H1 (cell line): Measurements from ENCODE around the gene ZNF213. TPM values are rescaled to one million over a fixed set of nuclear protein-coding genes. Genes with fewer than 3 reads are reported as not detected.
A peak's percentile ranks its signal among the peaks of the same experiment; 100 is the strongest.

Experiments
- CTCF ChIA-PET: fragments of 300-600 bp; sonication (Branson Sonifier 250); formaldehyde crosslinking; loops from one replicate; lab custom pipeline; 2021; ENCODE audit not compliant: partially characterized antibody; lab: Charles Lee
- POLR2A ChIA-PET: fragments of 300-600 bp; sonication (Branson Sonifier 250); formaldehyde crosslinking; loops from one replicate; lab custom pipeline; 2021; ENCODE audit warnings: inconsistent platforms; ENCODE audit not compliant: partially characterized antibody; lab: Charles Lee
- DNase-seq, 2 experiments: peaks; one replicate each; pipeline versions ENCODE4 v3.0.0 to v3.0.0-alpha.2; 2010 to 2022; ENCODE audit warnings: low spot score in 2 of 2, low read depth in 1 of 2, mixed read lengths in 1 of 2
- FAIRE-seq: peaks from 2 replicates; lab custom pipeline; 2011; peaks lifted over from hg19 to GRCh38; lab: Jason Lieb, UNC
- H2AFZ ChIP-seq: 2 replicates; pipeline ENCODE4 v1.8.1; 2012; ENCODE audit warnings: low read length, inconsistent platforms
- H2AK5ac ChIP-seq: 2 replicates; pipeline ENCODE4 v1.6.1; 2013; ENCODE audit warnings: low read depth, low read length
- H2BK120ac ChIP-seq: replicated peaks from 2 replicates; pipeline ENCODE3; 2013; ENCODE audit warnings: low read depth, low read length, inconsistent platforms
- H2BK12ac ChIP-seq: 2 replicates; pipeline ENCODE4 v1.6.1; 2013; ENCODE audit warnings: low read depth, low read length
- H2BK15ac ChIP-seq: 2 replicates; pipeline ENCODE4 v1.6.1; 2013; ENCODE audit warnings: low read length
- H2BK20ac ChIP-seq: 2 replicates; pipeline ENCODE4 v1.6.1; 2013; ENCODE audit warnings: low read length
- H2BK5ac ChIP-seq: 2 replicates; pipeline ENCODE4 v1.6.1; 2013; ENCODE audit warnings: low read depth, low read length
- H3K14ac ChIP-seq: 2 replicates; pipeline ENCODE4 v1.6.1; 2013; ENCODE audit warnings: inconsistent platforms; ENCODE audit not compliant: insufficient read length
- H3K18ac ChIP-seq: 2 replicates; pipeline ENCODE4 v1.6.1; 2013; ENCODE audit warnings: low read length; ENCODE audit errors: extremely low read depth
- H3K23ac ChIP-seq: 2 replicates; pipeline ENCODE4 v1.6.1; 2013; ENCODE audit warnings: inconsistent platforms; ENCODE audit not compliant: insufficient read length
- H3K23me2 ChIP-seq: 2 replicates; pipeline ENCODE4 v1.6.1; 2013; ENCODE audit warnings: low read depth, low read length
- H3K27ac ChIP-seq: 2 replicates; pipeline ENCODE4 v1.6.1; 2011; ENCODE audit warnings: low read depth, low read length, inconsistent platforms
- H3K27me3 ChIP-seq, 4 experiments: replicated peaks in 1 of 4; 1 replicate in 1 of 4; 2 replicates in 3 of 4; pipeline versions ENCODE4 v1.6.1 to v1.8.1; 2011 to 2013; ENCODE audit warnings: low read length in 3 of 4, mild to moderate bottlenecking in 3 of 4, inconsistent platforms in 2 of 4, mixed read lengths in 2 of 4, moderate library complexity in 1 of 4; ENCODE audit not compliant: control insufficient read depth in 3 of 4, insufficient read depth in 3 of 4; ENCODE audit errors: extremely low read depth in 1 of 4
- H3K36me3 ChIP-seq, 4 experiments: 2 replicates each; pipeline versions ENCODE4 v1.6.1 to v1.8.1; 2011 to 2013; ENCODE audit warnings: mild to moderate bottlenecking in 4 of 4, low read length in 3 of 4, moderate library complexity in 2 of 4, control low read depth in 1 of 4, inconsistent platforms in 1 of 4; ENCODE audit not compliant: insufficient read depth in 4 of 4, control insufficient read depth in 2 of 4
- H3K4ac ChIP-seq: replicated peaks from 2 replicates; pipeline ENCODE3; 2013; ENCODE audit warnings: low read length, low read depth, mixed read lengths, inconsistent platforms; ENCODE audit not compliant: insufficient read length
- H3K4me1 ChIP-seq, 4 experiments: replicated peaks in 1 of 4; 1 replicate in 1 of 4; 2 replicates in 3 of 4; pipeline versions ENCODE4 v1.6.1 to v1.8.1; 2011 to 2013; ENCODE audit warnings: low read length in 3 of 4, inconsistent platforms in 2 of 4, mixed read lengths in 1 of 4; ENCODE audit not compliant: insufficient read depth in 4 of 4, control insufficient read depth in 3 of 4
- H3K4me2 ChIP-seq, 2 experiments: 2 replicates each; pipeline versions ENCODE4 v1.6.1 to v1.8.1; 2011 to 2013; ENCODE audit warnings: low read depth in 2 of 2, low read length in 2 of 2, control low read depth in 1 of 2, inconsistent platforms in 1 of 2, mild to moderate bottlenecking in 1 of 2; ENCODE audit not compliant: insufficient read depth in 1 of 2
- H3K4me3 ChIP-seq, 4 experiments: fragments of 200-600, 300-600 bp in 1 of 4; sonication (generic), shearing (Covaris generic), sonication (Bioruptor Twin) in 1 of 4; 2 replicates each; pipeline versions ENCODE4 v1.5.1 to v1.8.1; 2011 to 2016; ENCODE audit warnings: low read length in 4 of 4, low read depth in 3 of 4, control low read depth in 2 of 4, inconsistent platforms in 2 of 4, mild to moderate bottlenecking in 2 of 4, mixed read lengths in 1 of 4, moderate library complexity in 1 of 4; ENCODE audit not compliant: insufficient read depth in 2 of 4; ENCODE audit errors: extremely low read depth in 1 of 4
- H3K56ac ChIP-seq: replicated peaks from 2 replicates; pipeline ENCODE3; 2013; ENCODE audit warnings: low read depth, mild to moderate bottlenecking, mixed read lengths, low read length, inconsistent platforms; ENCODE audit not compliant: insufficient read length
- H3K79me1 ChIP-seq: 2 replicates; pipeline ENCODE4 v1.6.1; 2013; ENCODE audit warnings: low read depth, low read length, control low read depth
- H3K79me2 ChIP-seq, 2 experiments: 2 replicates each; pipeline versions ENCODE4 v1.6.1 to v1.8.1; 2012 to 2013; ENCODE audit warnings: low read length in 2 of 2, mild to moderate bottlenecking in 2 of 2, inconsistent platforms in 1 of 2; ENCODE audit not compliant: insufficient read depth in 2 of 2, control insufficient read depth in 1 of 2
- H3K9ac ChIP-seq, 4 experiments: replicated peaks in 1 of 4; 1 replicate in 1 of 4; 2 replicates in 3 of 4; pipeline versions ENCODE4 v1.6.1 to v1.8.1; 2011 to 2013; ENCODE audit warnings: low read depth in 3 of 4, low read length in 3 of 4, control low read depth in 2 of 4, mild to moderate bottlenecking in 2 of 4, moderate library complexity in 2 of 4, inconsistent platforms in 1 of 4; ENCODE audit errors: extremely low read depth in 1 of 4
- H3K9me3 ChIP-seq, 2 experiments: 2 replicates each; pipeline versions ENCODE4 v1.6.1 to v1.8.1; 2012 to 2013; ENCODE audit warnings: mild to moderate bottlenecking in 2 of 2, moderate library complexity in 2 of 2, control low read depth in 1 of 2, inconsistent platforms in 1 of 2, low read depth in 1 of 2, low read length in 1 of 2, mixed read lengths in 1 of 2; ENCODE audit not compliant: insufficient read depth in 2 of 2
- H4K20me1 ChIP-seq, 2 experiments: replicated peaks in 1 of 2; 2 replicates each; pipeline versions ENCODE3 to v1.8.1; 2011 to 2013; ENCODE audit warnings: inconsistent platforms in 2 of 2, low read length in 2 of 2, mild to moderate bottlenecking in 1 of 2; ENCODE audit not compliant: insufficient read depth in 2 of 2, control insufficient read depth in 1 of 2
- H4K5ac ChIP-seq: 2 replicates; pipeline ENCODE4 v1.6.1; 2013; ENCODE audit warnings: low read length, low read depth, mixed read lengths, inconsistent platforms; ENCODE audit not compliant: insufficient read length
- H4K8ac ChIP-seq: 2 replicates; pipeline ENCODE4 v1.8.0; 2013; ENCODE audit warnings: mild to moderate bottlenecking, moderate library complexity, low read length, inconsistent platforms; ENCODE audit not compliant: insufficient read depth; ENCODE audit errors: extremely low read depth
- H4K91ac ChIP-seq: replicated peaks from 2 replicates; pipeline ENCODE3; 2013; ENCODE audit warnings: low read length, mixed read lengths, inconsistent platforms; ENCODE audit not compliant: insufficient read length
- BCL11A ChIP-seq, 2 experiments: IDR thresholded peaks; one replicate each; pipeline ENCODE4 v1.6.1; 2011; ENCODE audit warnings: low read depth in 2 of 2, low read length in 2 of 2, mild to moderate bottlenecking in 2 of 2
- CHD2 ChIP-seq: IDR thresholded peaks from 2 replicates; pipeline ENCODE4 v1.6.1; 2012; ENCODE audit warnings: low read length, improper control_type of control experiment
- CREB1 ChIP-seq: IDR thresholded peaks from 2 replicates; pipeline ENCODE4 v1.6.1; 2012; ENCODE audit warnings: inconsistent platforms
- CTBP2 ChIP-seq: IDR thresholded peaks from 2 replicates; pipeline ENCODE4 v1.7.0; 2011; ENCODE audit warnings: borderline replicate concordance, mild to moderate bottlenecking, moderate library complexity, mixed read lengths, low read length; ENCODE audit not compliant: insufficient read depth, insufficient read length
- GABPA ChIP-seq: IDR thresholded peaks from 2 replicates; pipeline ENCODE4 v1.6.1; 2011; ENCODE audit warnings: mild to moderate bottlenecking, low read length, moderate library complexity, borderline replicate concordance; ENCODE audit not compliant: insufficient read depth
- PHF8 ChIP-seq: fragments of 200-600 bp; sonication (generic); conservative IDR thresholded peaks from 2 replicates; pipeline ENCODE4 v1.7.1; 2012; ENCODE audit warnings: low read depth, mild to moderate bottlenecking, inconsistent platforms, low read length, moderate library complexity
- POLR2A ChIP-seq, 2 experiments: IDR thresholded peaks; 1 replicate in 1 of 2; 2 replicates in 1 of 2; pipeline ENCODE4 v1.6.1; 2011; ENCODE audit warnings: low read depth in 2 of 2, low read length in 2 of 2, mild to moderate bottlenecking in 2 of 2; ENCODE audit errors: control extremely low read depth in 1 of 2
- RBBP5 ChIP-seq: IDR thresholded peaks from 2 replicates; pipeline ENCODE4 v1.7.1; 2012; ENCODE audit warnings: low read depth, mild to moderate bottlenecking, inconsistent platforms, low read length, moderate library complexity, borderline replicate concordance
- TAF1 ChIP-seq: IDR thresholded peaks from 2 replicates; pipeline ENCODE4 v1.6.1; 2011; ENCODE audit warnings: mild to moderate bottlenecking, low read depth, low read length
- WGBS, 2 experiments: shearing (Covaris generic) in 1 of 2; methylation state at CpG; one replicate each; pipeline versions ENCODE4 v1.1.6 to v1.1.7; 2013 to 2015; ENCODE audit warnings: low lambda C conversion rate in 2 of 2, mixed read lengths in 2 of 2, inconsistent platforms in 1 of 2, low coverage in 1 of 2, missing lambda C conversion rate in 1 of 2; ENCODE audit not compliant: insufficient replicate concordance in 2 of 2, insufficient coverage in 1 of 2, insufficient read length in 1 of 2; ENCODE audit errors: extremely low coverage in 1 of 2, missing lambda C conversion rate in 1 of 2; 5-methylcytosine and 5-hydroxymethylcytosine counted together
- polyA plus RNA-seq, 7 experiments: library from polyadenylated mRNA; depleted of rRNA in 3 of 7; stranded (reverse) in 5 of 7; unstranded in 2 of 7; fragments of >200 nt in 5 of 7; fragments of 200-250 nt in 2 of 7; gene quantifications; 1 replicate in 5 of 7; 2 replicates in 1 of 7; 4 replicates in 1 of 7; pipeline versions ENCODE4 v1.2.1 to v1.2.3, GENCODE V29; 2011 to 2013; ENCODE audit warnings: missing spikeins in 2 of 7, mixed read lengths in 2 of 7
- total RNA-seq: library from RNA; stranded (reverse); fragmentation: NEBNext Ultra II Directional; extraction: Animal tissue kit (Norgen Biotek cat#: 25700); gene quantifications from 2 replicates; pipeline ENCODE4 v1.2.1, GENCODE V29; 2021
- TF ChIP-seq, protein P1 (sequence below), 3 experiments: IDR thresholded peaks; 1 replicate in 2 of 3; 2 replicates in 1 of 3; pipeline versions ENCODE4 v1.5.1 to v1.6.1; 2011; ENCODE audit warnings: low read length in 3 of 3, mild to moderate bottlenecking in 3 of 3, inconsistent platforms in 2 of 3, low read depth in 1 of 3, moderate library complexity in 1 of 3; ENCODE audit not compliant: insufficient read depth in 1 of 3; ENCODE audit errors: control extremely low read depth in 1 of 3

ZNF213 gene
- total and polyA plus RNA-seq, 2 of the 8 experiments (the other 6 are each of a cell fraction or from before 2014, with no cell fraction given), result 1.6 to 6.9 TPM

DNA sequence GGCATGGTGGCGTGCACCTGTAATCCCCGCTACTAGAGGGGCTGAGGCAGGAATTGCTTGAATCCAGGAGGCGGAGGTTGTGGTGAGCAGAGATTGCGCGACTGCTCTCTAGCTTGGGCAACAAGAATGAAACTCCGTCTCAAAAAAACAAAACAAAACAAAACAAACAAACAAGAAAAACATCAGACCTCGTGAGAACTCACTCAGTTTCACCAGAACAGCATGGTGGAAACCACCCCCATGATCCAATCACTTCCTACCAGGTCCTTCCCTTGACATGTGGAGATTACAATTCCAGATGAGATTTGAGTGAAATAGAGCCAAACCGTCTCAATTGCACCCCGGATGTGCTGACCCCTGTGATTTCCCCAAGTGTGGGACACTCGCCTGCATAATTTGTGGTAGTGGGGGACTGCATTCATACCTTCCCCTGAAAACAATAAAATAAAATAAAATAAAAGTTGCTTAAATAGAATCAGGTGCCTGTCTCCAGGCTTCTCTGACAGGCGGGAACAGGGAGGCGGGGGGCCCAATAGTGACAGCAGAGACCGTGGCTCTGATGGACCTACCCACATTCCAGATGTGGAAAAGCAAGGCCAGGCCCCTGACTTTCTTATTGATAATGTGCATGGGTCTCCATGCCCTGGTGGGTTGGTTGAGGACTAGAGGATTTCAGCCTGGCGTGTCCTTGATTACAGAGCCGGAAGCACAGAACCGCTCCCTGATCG, 48.8 kb upstream of the ZNF213 start:
- Histone ChIP-seq H3K27ac (no peak overlapping the region), H3K4ac (no peak overlapping the region), H3K56ac (no peak overlapping the region), H3K9me3 (no peaks in the 10 kb centered on the region), H3K36me3 (peaks cover 14 to 31% (median 24%) of the 10 kb centered on the region in 4 experiments), H3K18ac (no peak overlapping the region), H3K79me2 (no peaks in the 10 kb centered on the region; a peak in 1 of 4 replicates), H2BK12ac (no peak overlapping the region), H2BK120ac (no peak overlapping the region), H2BK5ac (no peak overlapping the region), H2BK20ac (no peak overlapping the region), H3K23ac (no peak overlapping the region), H3K9ac (no peak overlapping the region), H3K4me1 (peaks cover 0 to 6% (median 5%) of the 10 kb centered on the region in 4 experiments; a peak in 6 of 7 replicates), H4K8ac (peak overlapping the region; percentile 36; the same call in 1 of the 2 replicates), H4K91ac (no peak overlapping the region), H3K4me3 (no peak overlapping the region), H4K20me1 (peaks cover 13 to 18% of the 10 kb centered on the region in 2 experiments), H2AK5ac (no peak overlapping the region), H2AFZ (no peak overlapping the region), H3K23me2 (no peaks in the 10 kb centered on the region), H3K79me1 (peaks cover 3% of the 10 kb centered on the region), H3K14ac (no peak overlapping the region), H3K27me3 (no peaks in the 10 kb centered on the region), H2BK15ac (no peak overlapping the region), H3K4me2 (no peak overlapping the region), H4K5ac (no peak overlapping the region)
- ChIA-PET POLR2A (interaction anchor here (0.8 to 5.5 kb wide), 9 partner anchors 13 to 52 kb away, joined by 3 to 137 read pairs (median 5); partner anchors contain the start of gene ZSCAN10), CTCF (interaction anchor here (1.2 to 4.8 kb wide), 3 partner anchors 13 to 43 kb away, joined by 3 to 30 read pairs (median 14); partner anchors contain the start of gene ZSCAN10)
- TF ChIP-seq CHD2, result no peak
- TF ChIP-seq CREB1, result no peak
- TF ChIP-seq POLR2A (IDR thresholded peaks at IDR 0.05; ENCODE audit: control extremely low read depth in 1 of 2, low read depth in 2 of 2, low read length in 2 of 2), result no peak
- TF ChIP-seq TAF1, result no peak
- TF ChIP-seq BCL11A (IDR thresholded peaks at IDR 0.05; ENCODE audit: low read depth in 2 of 2, low read length in 2 of 2), result no peak
- TF ChIP-seq, protein P1, sequence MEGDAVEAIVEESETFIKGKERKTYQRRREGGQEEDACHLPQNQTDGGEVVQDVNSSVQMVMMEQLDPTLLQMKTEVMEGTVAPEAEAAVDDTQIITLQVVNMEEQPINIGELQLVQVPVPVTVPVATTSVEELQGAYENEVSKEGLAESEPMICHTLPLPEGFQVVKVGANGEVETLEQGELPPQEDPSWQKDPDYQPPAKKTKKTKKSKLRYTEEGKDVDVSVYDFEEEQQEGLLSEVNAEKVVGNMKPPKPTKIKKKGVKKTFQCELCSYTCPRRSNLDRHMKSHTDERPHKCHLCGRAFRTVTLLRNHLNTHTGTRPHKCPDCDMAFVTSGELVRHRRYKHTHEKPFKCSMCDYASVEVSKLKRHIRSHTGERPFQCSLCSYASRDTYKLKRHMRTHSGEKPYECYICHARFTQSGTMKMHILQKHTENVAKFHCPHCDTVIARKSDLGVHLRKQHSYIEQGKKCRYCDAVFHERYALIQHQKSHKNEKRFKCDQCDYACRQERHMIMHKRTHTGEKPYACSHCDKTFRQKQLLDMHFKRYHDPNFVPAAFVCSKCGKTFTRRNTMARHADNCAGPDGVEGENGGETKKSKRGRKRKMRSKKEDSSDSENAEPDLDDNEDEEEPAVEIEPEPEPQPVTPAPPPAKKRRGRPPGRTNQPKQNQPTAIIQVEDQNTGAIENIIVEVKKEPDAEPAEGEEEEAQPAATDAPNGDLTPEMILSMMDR (IDR thresholded peaks at IDR 0.05; ENCODE audit: control extremely low read depth in 1 of 3, insufficient read depth in 1 of 3, low read depth in 1 of 3, low read length in 3 of 3), result no peak
- no peak for TF ChIP-seq PHF8
- TF ChIP-seq RBBP5, result no peak
- TF ChIP-seq GABPA, result no peak
- no peak for TF ChIP-seq CTBP2
- DNase-seq (no peak), FAIRE-seq (no peak)
- WGBS, 2 experiments, result 95% methylated on average over 17 of the region's 17 CpGs; no CpG with 5 or more reads in 1 of the 2 experiments
